A549 treated with CpdA at 1 μM for 4 hours (cell line): ENCODE measurements around the gene TAAR1. TPM values are rescaled to one million over a fixed set of nuclear protein-coding genes. Genes with fewer than 3 reads are reported as not detected.

Experiments used
- total RNA-seq: library from RNA; stranded (reverse); fragments of 200-300 nt; extraction: Qiagen RNA extraction; gene quantifications from 5 replicates; pipeline ENCODE4 v1.2.3, GENCODE V29; 2022; ENCODE audit warnings: low read depth

TAAR1 gene, protein sequence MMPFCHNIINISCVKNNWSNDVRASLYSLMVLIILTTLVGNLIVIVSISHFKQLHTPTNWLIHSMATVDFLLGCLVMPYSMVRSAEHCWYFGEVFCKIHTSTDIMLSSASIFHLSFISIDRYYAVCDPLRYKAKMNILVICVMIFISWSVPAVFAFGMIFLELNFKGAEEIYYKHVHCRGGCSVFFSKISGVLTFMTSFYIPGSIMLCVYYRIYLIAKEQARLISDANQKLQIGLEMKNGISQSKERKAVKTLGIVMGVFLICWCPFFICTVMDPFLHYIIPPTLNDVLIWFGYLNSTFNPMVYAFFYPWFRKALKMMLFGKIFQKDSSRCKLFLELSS
- total RNA-seq = not detected in 5 replicates

DNA sequence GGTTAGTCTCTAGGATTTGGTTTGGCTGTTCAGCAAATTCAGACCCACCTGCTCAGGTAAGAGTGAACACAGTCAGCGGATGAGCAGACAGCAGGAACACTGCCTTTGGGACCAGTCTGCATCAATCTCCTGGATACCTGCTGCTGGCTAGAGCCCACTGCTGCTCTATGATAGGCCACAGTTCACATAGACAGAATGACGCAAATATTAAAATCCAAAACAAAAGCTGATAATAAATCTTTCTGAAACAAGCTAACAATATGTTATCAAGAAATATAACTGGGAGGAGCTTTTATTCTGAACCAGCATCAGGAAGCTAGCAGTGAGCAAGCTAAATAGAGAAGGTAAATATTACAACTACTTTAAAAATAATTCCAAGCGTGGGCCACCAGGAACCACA lies at the start of gene TAAR1:
Gene TAAR1 (minus strand): TSS at position 101 of the 400 bp plus-strand sequence. CDS start 13,179 bp downstream, outside the sequence.

GRCh38 chr6:132624175-132624574 lies 34.8 kb downstream of the TAAR1 start, which contains the start of gene TAAR2:
TAAR2 (minus strand) TSS chr6:132624275; CDS start chr6:132624275, 0 bp downstream.

Other genes with a start within 250 kb of the TAAR1 start
- gene STX7, start 146.1 kb downstream of the TAAR1 start, total RNA-seq = 17.5 to 29.2 TPM (median 22.4 TPM) in 5 replicates
- not detected in 5 replicates for gene TAAR9, start 120.9 kb downstream of the TAAR1 start, total RNA-seq
- not detected in 5 replicates for gene TAAR8, start 106.5 kb downstream of the TAAR1 start, total RNA-seq
- gene TAAR6, start 88.9 kb downstream of the TAAR1 start, total RNA-seq = not detected in 5 replicates
- not detected in 5 replicates for gene TAAR5, start 69.4 kb downstream of the TAAR1 start, total RNA-seq
- gene TAAR2, start 34.9 kb downstream of the TAAR1 start, total RNA-seq = not detected in 5 replicates
- 0.03 to 0.13 TPM (median 0.11 TPM) in 4 of 5 replicates, not detected in the other for gene VNN1, start 54.9 kb upstream of the TAAR1 start, total RNA-seq
- not detected in 5 replicates for gene VNN2, start 98.7 kb upstream of the TAAR1 start, total RNA-seq
- gene SLC18B1, start 139.5 kb upstream of the TAAR1 start, total RNA-seq = 5.1 to 6.8 TPM (median 5.5 TPM) in 5 replicates
- gene RPS12, start 155.4 kb upstream of the TAAR1 start, total RNA-seq = 1,870 to 2,028 TPM (median 1,990 TPM) in 5 replicates